ENCODE measurements around the gene MFSD1. TPM values are rescaled to one million over a fixed set of nuclear protein-coding genes. Genes with fewer than 3 reads are reported as not detected.

The MFSD1 gene
- 82.0 and 101 TPM in 2 replicates for total RNA-seq

- DNase-seq, result peak; percentile 92
Observed at GRCh38 chr3:158801696-158802408, at the start of gene MFSD1. Gene MFSD1 (plus strand): TSS chr3:158802054. CDS start chr3:158802153, 99 bp downstream.

- no peak for DNase-seq
Observed at GRCh38 chr3:158753854-158754253, 48.0 kb upstream of the MFSD1 start.

- DNase-seq, result no peak
Observed at GRCh38 chr3:158755421-158755820, 46.4 kb upstream of the MFSD1 start.

GRCh38 chr3:158761350-158761749 lies 40.5 kb upstream of the MFSD1 start:
- DNase-seq, result no peak

GRCh38 chr3:158762701-158763100 lies 39.2 kb upstream of the MFSD1 start:
- DNase-seq, result no peak

- no peak for DNase-seq
Observed at GRCh38 chr3:158763421-158763820, 38.4 kb upstream of the MFSD1 start.

GRCh38 chr3:158765518-158766205 lies 36.2 kb upstream of the MFSD1 start:
- DNase-seq, result peak; percentile 37

GRCh38 chr3:158766364-158766763 lies 35.5 kb upstream of the MFSD1 start:
- DNase-seq, result no peak

- peak; percentile 74 for DNase-seq
Observed at GRCh38 chr3:158768361-158768787, 33.5 kb upstream of the MFSD1 start.

GRCh38 chr3:158768881-158769543 lies 32.8 kb upstream of the MFSD1 start:
- DNase-seq, result peak; percentile 84

- no peak for DNase-seq
Observed at GRCh38 chr3:158769549-158769948, 32.3 kb upstream of the MFSD1 start.

GRCh38 chr3:158769952-158770740 lies 31.7 kb upstream of the MFSD1 start:
- peak; percentile 17 for DNase-seq

GRCh38 chr3:158770741-158771350 lies 31.0 kb upstream of the MFSD1 start:
- DNase-seq, result no peak

GRCh38 chr3:158771577-158771976 lies 30.3 kb upstream of the MFSD1 start:
- no peak for DNase-seq

- no peak for DNase-seq
Observed at GRCh38 chr3:158771982-158772381, 29.9 kb upstream of the MFSD1 start.

GRCh38 chr3:158773166-158773565 lies 28.7 kb upstream of the MFSD1 start:
- DNase-seq, result no peak

- no peak for DNase-seq
Observed at GRCh38 chr3:158773845-158774830, 27.7 kb upstream of the MFSD1 start.

- no peak for DNase-seq
Observed at GRCh38 chr3:158774965-158775364, 26.9 kb upstream of the MFSD1 start.

- DNase-seq, result no peak
Observed at GRCh38 chr3:158775426-158776410, 26.1 kb upstream of the MFSD1 start.

GRCh38 chr3:158776531-158776930 lies 25.3 kb upstream of the MFSD1 start:
- no peak for DNase-seq

Measured in dermis blood vessel endothelial cell (primary cell).